B cell (primary cell): ENCODE results near the gene CFAP221. TPM values are rescaled to one million over a fixed set of nuclear protein-coding genes. Genes with fewer than 3 reads are reported as not detected.

Experiments used
- ATAC-seq: fragments of 200-7000 bp; cut with Tn5 transposase; one replicate; pipeline ENCODE4 v1.10.0; 2021; ENCODE audit warnings: low read depth, mild to moderate bottlenecking, moderate number of reproducible peaks, moderate library complexity
- CTCF ChIA-PET: fragments of 350-600 bp; sonication (Branson Sonifier 250); formaldehyde crosslinking; loops from one replicate; lab custom pipeline; 2021; ENCODE audit warnings: antibody characterized with exemption, inconsistent platforms; lab: Charles Lee
- POLR2A ChIA-PET: fragments of 350-600 bp; sonication (Branson Sonifier 250); formaldehyde crosslinking; loops from one replicate; lab custom pipeline; 2021; ENCODE audit warnings: antibody characterized with exemption; lab: Charles Lee
- DNase-seq: peaks from one replicate; pipeline ENCODE4 v3.0.0; 2013
- H2AFZ ChIP-seq: 2 replicates; pipeline ENCODE4 v1.6.1; 2012; ENCODE audit warnings: mild to moderate bottlenecking, low read depth, low read length; ENCODE audit not compliant: insufficient read depth, poor library complexity, severe bottlenecking
- H3K27ac ChIP-seq, 2 donors: 1 replicate in 1 of 2; 2 replicates in 1 of 2; pipeline ENCODE4 v1.5.1; 2012 to 2013; ENCODE audit warnings: low read length in 2 of 2, mild to moderate bottlenecking in 2 of 2, moderate library complexity in 1 of 2
- H3K27me3 ChIP-seq, 4 experiments: fragments of 200-600 bp in 1 of 4; sonication (generic) in 1 of 4; replicated peaks in 1 of 4; 1 replicate in 2 of 4; 2 replicates in 2 of 4; pipeline versions ENCODE4 v1.6.1 to v1.7.0; 2013 to 2016; ENCODE audit warnings: low read length in 3 of 4, mild to moderate bottlenecking in 2 of 4, mixed read lengths in 1 of 4, moderate library complexity in 1 of 4; ENCODE audit not compliant: insufficient read depth in 4 of 4, control insufficient read depth in 3 of 4; ENCODE audit errors: control extremely low read depth in 1 of 4
- H3K36me3 ChIP-seq, 2 experiments: replicated peaks in 1 of 2; 1 replicate in 1 of 2; 2 replicates in 1 of 2; pipeline versions ENCODE4 v1.6.1 to v1.7.1; 2013; ENCODE audit warnings: low read length in 1 of 2; ENCODE audit not compliant: insufficient read depth in 2 of 2, control insufficient read depth in 1 of 2; ENCODE audit errors: control extremely low read depth in 1 of 2, extremely low read depth in 1 of 2
- H3K4me1 ChIP-seq, 2 donors: fragments of 200-600 bp in 1 of 2; sonication (generic) in 1 of 2; 1 replicate in 1 of 2; 2 replicates in 1 of 2; pipeline versions ENCODE4 v1.5.1 to v1.6.1; 2013 to 2017; ENCODE audit warnings: low read length in 2 of 2; ENCODE audit not compliant: control insufficient read depth in 2 of 2, insufficient read depth in 2 of 2
- H3K4me2 ChIP-seq: replicated peaks from 2 replicates; pipeline ENCODE3; 2012; ENCODE audit warnings: mild to moderate bottlenecking, low read depth, low read length; ENCODE audit not compliant: poor library complexity, severe bottlenecking
- H3K4me3 ChIP-seq, 5 experiments: fragments of 200-600 bp in 1 of 5; sonication (generic) in 1 of 5; 1 replicate in 3 of 5; 2 replicates in 2 of 5; pipeline versions ENCODE4 v1.5.1 to v1.7.0; 2011 to 2016; ENCODE audit warnings: low read length in 4 of 5, mild to moderate bottlenecking in 4 of 5, low read depth in 2 of 5, control low read depth in 1 of 5, moderate library complexity in 1 of 5; ENCODE audit not compliant: insufficient read depth in 1 of 5; ENCODE audit errors: control extremely low read depth in 1 of 5, extremely low read depth in 1 of 5
- H3K79me2 ChIP-seq: fragments of 200-600 bp; sonication (generic); one replicate; pipeline ENCODE4 v1.6.0; 2016; ENCODE audit warnings: low read length; ENCODE audit not compliant: control insufficient read depth, insufficient read depth
- H3K9ac ChIP-seq: fragments of 200-600 bp; sonication (generic); 2 replicates; pipeline ENCODE4 v1.6.1; 2017; ENCODE audit warnings: mild to moderate bottlenecking, low read length, moderate library complexity
- H3K9me3 ChIP-seq, 3 donors: one replicate each; pipeline versions ENCODE4 v1.6.1 to v1.7.1; 2013; ENCODE audit warnings: low read length in 2 of 3; ENCODE audit not compliant: control insufficient read depth in 2 of 3, insufficient read depth in 1 of 3; ENCODE audit errors: control extremely low read depth in 1 of 3
- H4K20me1 ChIP-seq: 2 replicates; pipeline ENCODE4 v1.6.0; 2012; ENCODE audit warnings: mild to moderate bottlenecking, low read length; ENCODE audit not compliant: insufficient read depth, control insufficient read depth, poor library complexity, severe bottlenecking
- H3K27ac Mint-ChIP-seq: one replicate; pipeline ENCODE4 v1.8.0; 2021; ENCODE audit warnings: mixed read lengths
- H3K27me3 Mint-ChIP-seq: one replicate; pipeline ENCODE4 v1.8.0; 2021; ENCODE audit warnings: mixed read lengths
- H3K4me1 Mint-ChIP-seq: one replicate; pipeline ENCODE4 v1.8.0; 2021; ENCODE audit warnings: mixed read lengths
- H3K4me3 Mint-ChIP-seq: one replicate; pipeline ENCODE4 v1.8.0; 2021; ENCODE audit warnings: mixed read lengths
- H3K9me3 Mint-ChIP-seq: one replicate; pipeline ENCODE4 v1.8.0; 2022; ENCODE audit warnings: mixed read lengths; ENCODE audit not compliant: insufficient read depth
- CTCF ChIP-seq: fragments of 200-600 bp; IDR thresholded peaks from one replicate; pipeline ENCODE4 v1.8.0; 2022; ENCODE audit warnings: antibody characterized with exemption, mild to moderate bottlenecking
- EZH2 ChIP-seq: IDR thresholded peaks from 2 replicates; pipeline ENCODE4 v1.6.1; 2012; ENCODE audit warnings: borderline replicate concordance, low read depth, mild to moderate bottlenecking, moderate library complexity, low read length; ENCODE audit not compliant: insufficient read depth, poor library complexity, severe bottlenecking
- WGBS: methylation state at CpG from one replicate; pipeline ENCODE4 v1.1.5; 2013; ENCODE audit warnings: missing lambda C conversion rate; ENCODE audit not compliant: insufficient coverage; 5-methylcytosine and 5-hydroxymethylcytosine counted together
- intact Hi-C: fragments of 100-400 bp; cut with micrococcal nuclease; formaldehyde crosslinking; loops from one replicate; pipeline ENCODE4 v1.10.0; 2022
- polyA plus RNA-seq: library from polyadenylated mRNA; depleted of rRNA; stranded (reverse); fragments of >200 nt; gene quantifications from 2 replicates; pipeline ENCODE4 v1.2.3, GENCODE V29; 2012
- total RNA-seq, 2 donors: library from RNA; stranded (reverse); fragments of 120-200 nt in 1 of 2; gene quantifications; 1 replicate in 1 of 2; 2 replicates in 1 of 2; pipeline versions ENCODE4 v1.2.3 to v1.2.4, GENCODE V29; 2013 to 2022

The CFAP221 gene
- total and polyA plus RNA-seq, 2 donors (not counting 1 experiment from before 2014, with no cell fraction given), result not detected

- H3K27me3 Mint-ChIP-seq, result peaks cover 43% of the 10 kb centered on the region
- intact Hi-C loops, result no loop called here
Measured at GRCh38 chr2:119517433-119517832, 26.8 kb upstream of the CFAP221 start.

More at GRCh38 chr2:119517433-119517832, 26.8 kb upstream of the CFAP221 start:
- Histone ChIP-seq H3K9ac (no peak overlapping the region), H3K79me2 (no peaks in the 10 kb centered on the region), H3K36me3 (no peaks in the 10 kb centered on the region), H4K20me1 (no peaks in the 10 kb centered on the region), H3K4me3 (no peak overlapping the region), H3K27me3 (peaks cover 0 to 7% (median 2%) of the 10 kb centered on the region in 4 experiments), H3K4me2 (no peak overlapping the region), H2AFZ (no peak overlapping the region), H3K9me3 (peaks cover 0 to 10% (median 0%) of the 10 kb centered on the region in 3 donors), H3K4me1 (no peaks in the 10 kb centered on the region), H3K27ac (no peak overlapping the region)
- no peak for ATAC-seq
- CTCF ChIA-PET, result no interaction called here
- Mint-ChIP-seq H3K27ac (no peak overlapping the region), H3K9me3 (no peaks in the 10 kb centered on the region), H3K4me1 (no peaks in the 10 kb centered on the region), H3K4me3 (no peak overlapping the region)
- DNase-seq, result peak; percentile 27
- POLR2A ChIA-PET, result no interaction called here
- 13% methylated on average over 6 of the region's 7 CpGs for WGBS
- no peak for TF ChIP-seq EZH2
- TF ChIP-seq CTCF, result peak; percentile 49
